ENCODE results near the gene SLC44A3. TPM values are rescaled to one million over a fixed set of nuclear protein-coding genes. Genes with fewer than 3 reads are reported as not detected.

Gene SLC44A3
- total RNA-seq, 2 experiments from 2014 or later: not detected

DNA sequence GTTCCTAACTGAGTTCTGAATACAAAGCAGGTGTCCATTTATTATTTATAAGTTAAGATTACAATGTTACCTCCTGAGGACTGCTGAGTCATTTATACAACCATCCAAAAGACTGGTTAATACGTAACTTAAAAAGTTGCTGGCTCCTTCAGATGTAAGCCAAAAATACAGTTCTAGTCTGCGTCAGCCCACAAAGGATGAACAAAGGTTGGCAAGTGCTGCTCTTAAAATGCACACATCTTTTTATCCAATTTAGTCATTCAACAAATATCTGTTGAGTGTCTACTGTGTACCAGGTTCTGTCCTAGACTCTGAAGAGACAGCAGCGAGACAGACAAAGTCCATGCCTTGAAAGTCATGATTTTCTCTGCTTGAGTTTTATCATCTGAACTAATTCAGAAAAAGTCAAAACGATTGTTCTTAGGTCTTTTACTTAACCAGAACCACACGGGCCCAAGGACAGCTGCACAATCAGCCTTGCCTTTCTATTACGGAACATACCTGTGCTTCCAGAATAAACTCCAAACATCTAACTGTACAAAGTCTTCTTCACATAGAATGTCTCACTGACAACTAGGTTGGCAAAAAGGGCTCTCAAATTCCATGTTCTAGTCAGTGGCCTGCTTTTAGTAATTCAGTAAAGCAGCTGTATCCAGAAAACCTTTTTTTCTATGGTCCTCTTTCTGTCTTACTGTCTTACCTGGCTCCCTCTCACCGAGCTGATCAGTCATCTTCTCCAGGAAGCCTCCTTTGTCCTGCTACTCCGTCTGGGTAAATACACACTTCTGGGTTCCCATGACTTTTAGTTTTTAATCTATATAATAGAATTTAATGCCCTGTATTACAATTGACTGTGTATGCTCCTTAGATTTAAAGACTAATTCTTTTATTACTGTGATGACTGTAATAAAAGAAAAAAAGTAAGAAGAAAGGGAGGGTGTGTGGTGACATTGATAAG, 122.3 kb downstream of the SLC44A3 start:
- ATAC-seq (no peak), DNase-seq (no peak)
- H3K9me3 Mint-ChIP-seq: no peaks in the 10 kb centered on the region
- peaks cover 2% of the 10 kb centered on the region for H3K36me3 Mint-ChIP-seq (ENCODE audit: low read depth)
- peaks cover 4% of the 10 kb centered on the region for H3K27me3 Mint-ChIP-seq
- TF ChIP-seq, protein P1, sequence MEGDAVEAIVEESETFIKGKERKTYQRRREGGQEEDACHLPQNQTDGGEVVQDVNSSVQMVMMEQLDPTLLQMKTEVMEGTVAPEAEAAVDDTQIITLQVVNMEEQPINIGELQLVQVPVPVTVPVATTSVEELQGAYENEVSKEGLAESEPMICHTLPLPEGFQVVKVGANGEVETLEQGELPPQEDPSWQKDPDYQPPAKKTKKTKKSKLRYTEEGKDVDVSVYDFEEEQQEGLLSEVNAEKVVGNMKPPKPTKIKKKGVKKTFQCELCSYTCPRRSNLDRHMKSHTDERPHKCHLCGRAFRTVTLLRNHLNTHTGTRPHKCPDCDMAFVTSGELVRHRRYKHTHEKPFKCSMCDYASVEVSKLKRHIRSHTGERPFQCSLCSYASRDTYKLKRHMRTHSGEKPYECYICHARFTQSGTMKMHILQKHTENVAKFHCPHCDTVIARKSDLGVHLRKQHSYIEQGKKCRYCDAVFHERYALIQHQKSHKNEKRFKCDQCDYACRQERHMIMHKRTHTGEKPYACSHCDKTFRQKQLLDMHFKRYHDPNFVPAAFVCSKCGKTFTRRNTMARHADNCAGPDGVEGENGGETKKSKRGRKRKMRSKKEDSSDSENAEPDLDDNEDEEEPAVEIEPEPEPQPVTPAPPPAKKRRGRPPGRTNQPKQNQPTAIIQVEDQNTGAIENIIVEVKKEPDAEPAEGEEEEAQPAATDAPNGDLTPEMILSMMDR (IDR thresholded peaks at IDR 0.05): no peak
- H3K27ac Mint-ChIP-seq: no peak overlapping the region
- POLR2A ChIA-PET: no interaction called here
- no peak overlapping the region for H3K4me3 Mint-ChIP-seq
- H3K4me1 Mint-ChIP-seq (ENCODE audit: low read depth): no peaks in the 10 kb centered on the region
- CTCF ChIA-PET: no interaction called here
- intact Hi-C loops (cut with micrococcal nuclease): no loop called here

Other genes starting within 250 kb of the SLC44A3 start
- 10 to 100 TPM; 12.8 to 12.9 TPM for gene CNN3, start 106.8 kb downstream of the SLC44A3 start, total RNA-seq

Data from activated CD8-positive, alpha-beta T cell treated with anti-CD3 and anti-CD28 coated beads for 36 hours (primary cell).